HG02870 (cell line): ENCODE measurements around the gene RPUSD3.
"Not testable (repeated sequence)": the region's sequence is repeated elsewhere in the genome, so short reads cannot be mapped to it uniquely, and the experiment has no call there.

Experiments
- ATAC-seq: cut with Tn5 transposase; IDR thresholded peaks from one replicate; pipeline ENCODE4 v1.9.1; 2021; ENCODE audit warnings: mild to moderate bottlenecking, moderate library complexity; ENCODE audit not compliant: unreplicated experiment

RPUSD3 gene

DNA sequence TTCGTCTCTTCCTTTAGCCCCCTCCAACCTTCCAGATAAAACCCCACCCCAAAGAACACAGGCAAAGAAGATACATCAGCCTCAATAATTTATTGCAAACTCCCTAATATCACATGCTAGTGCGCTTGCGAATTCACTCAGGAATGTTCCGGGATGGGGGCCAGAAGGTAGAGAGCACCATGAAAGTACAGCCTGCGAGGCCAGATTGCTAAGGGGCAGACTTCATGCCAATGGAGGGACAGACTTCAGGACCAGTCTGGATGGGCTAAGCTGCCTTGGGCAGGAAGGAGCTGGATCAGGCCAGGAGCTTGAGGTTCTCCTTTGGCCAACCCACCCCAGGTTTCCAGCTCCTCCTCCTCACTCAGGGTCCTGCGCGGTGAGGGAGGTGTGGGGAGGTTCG lies 22.8 kb upstream of the RPUSD3 start:
- ATAC-seq = no peak

GRCh38 chr3:9865125-9865637 lies 21.4 kb upstream of the RPUSD3 start:
- not testable (repeated sequence) for ATAC-seq

DNA sequence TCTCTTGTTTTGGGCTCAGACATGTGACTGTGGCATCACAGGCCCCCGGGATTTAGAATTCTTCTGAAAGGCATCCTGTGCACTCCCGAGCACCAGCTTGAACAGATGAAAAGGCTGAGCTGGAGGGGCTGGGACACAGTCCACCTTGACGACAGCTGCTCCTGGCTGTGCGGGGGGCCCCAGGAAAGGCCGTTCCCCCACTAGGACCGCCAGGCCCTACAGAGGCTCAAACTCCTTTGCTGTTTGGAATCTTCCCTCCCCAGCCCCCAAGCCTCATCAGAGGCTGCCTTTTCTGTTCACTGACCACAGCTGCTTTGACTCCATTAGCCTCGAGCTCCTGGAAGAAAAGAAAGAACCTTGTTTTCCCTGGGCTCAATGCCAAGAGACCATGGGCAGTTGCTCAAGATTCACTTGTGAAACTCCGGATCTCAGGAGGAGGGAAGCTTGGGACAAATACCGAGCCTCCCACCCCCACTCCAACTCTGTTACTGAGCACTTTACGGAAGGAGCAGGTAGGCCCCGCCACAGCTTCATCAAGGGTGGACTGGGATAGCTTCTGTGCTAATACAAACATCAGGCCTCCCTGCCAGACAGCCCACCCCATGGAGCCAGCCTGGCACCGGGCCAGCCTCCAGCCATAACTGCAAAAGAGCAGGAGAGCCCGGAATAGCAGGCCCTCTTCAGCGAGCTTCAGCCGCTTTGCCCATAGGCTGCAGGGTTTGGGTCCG lies 20.6 kb upstream of the RPUSD3 start:
- no peak for ATAC-seq

GRCh38 chr3:9863058-9863772 lies 19.4 kb upstream of the RPUSD3 start:
- no peak for ATAC-seq

- ATAC-seq = no peak
Observed at GRCh38 chr3:9862391-9863057, 18.7 kb upstream of the RPUSD3 start.

GRCh38 chr3:9861626-9862130 lies 17.9 kb upstream of the RPUSD3 start:
- ATAC-seq = no peak

DNA sequence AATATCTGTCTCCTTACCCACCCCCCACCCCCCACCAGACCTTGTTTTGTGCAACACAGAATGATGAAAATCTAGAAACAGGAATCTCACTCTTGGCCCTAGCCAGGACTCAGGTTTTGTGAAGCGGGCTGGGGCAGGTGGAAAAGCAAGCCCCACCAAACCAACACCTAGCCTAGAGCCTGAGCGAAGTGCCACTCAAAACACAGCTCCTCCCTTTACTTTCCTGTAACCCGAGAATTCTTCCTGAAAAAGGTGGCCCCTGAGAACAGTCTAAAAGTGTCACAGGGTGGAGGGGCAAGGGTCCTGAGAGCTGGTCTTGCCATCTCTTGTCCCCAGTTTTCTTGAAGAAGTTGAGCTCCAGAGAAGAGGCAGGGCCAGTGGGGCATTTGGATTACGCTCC lies 17.4 kb upstream of the RPUSD3 start:
- no peak for ATAC-seq

DNA sequence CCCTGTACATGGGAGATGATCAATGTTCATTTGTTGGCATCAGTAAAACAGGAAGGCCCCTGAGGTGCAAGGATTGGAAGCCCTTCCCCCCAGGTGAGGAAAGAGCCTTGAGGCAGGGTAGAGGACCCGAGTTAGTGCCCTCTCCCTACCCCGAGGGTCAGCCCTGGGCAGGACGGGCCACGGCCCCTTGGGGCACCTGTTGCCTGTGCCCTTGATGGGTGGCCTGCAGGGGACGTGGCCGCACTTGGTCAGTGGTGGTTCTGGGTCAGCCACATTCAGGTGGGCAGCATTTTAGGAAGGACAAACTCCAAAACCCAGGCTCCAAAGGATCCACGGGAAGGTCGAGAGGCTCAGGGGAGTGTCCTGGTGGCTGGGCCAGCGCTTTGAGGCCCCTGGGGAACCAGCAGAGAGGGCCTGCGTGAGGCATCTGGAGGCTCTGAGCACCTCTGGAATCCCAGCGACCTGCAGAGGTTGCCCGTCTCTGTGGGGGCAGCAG lies 15.8 kb upstream of the RPUSD3 start:
- ATAC-seq = no peak

- no peak for ATAC-seq
Observed at GRCh38 chr3:9855594-9855993, 11.8 kb upstream of the RPUSD3 start.

- not testable (repeated sequence) for ATAC-seq
Observed at GRCh38 chr3:9854291-9854940, 10.6 kb upstream of the RPUSD3 start.

DNA sequence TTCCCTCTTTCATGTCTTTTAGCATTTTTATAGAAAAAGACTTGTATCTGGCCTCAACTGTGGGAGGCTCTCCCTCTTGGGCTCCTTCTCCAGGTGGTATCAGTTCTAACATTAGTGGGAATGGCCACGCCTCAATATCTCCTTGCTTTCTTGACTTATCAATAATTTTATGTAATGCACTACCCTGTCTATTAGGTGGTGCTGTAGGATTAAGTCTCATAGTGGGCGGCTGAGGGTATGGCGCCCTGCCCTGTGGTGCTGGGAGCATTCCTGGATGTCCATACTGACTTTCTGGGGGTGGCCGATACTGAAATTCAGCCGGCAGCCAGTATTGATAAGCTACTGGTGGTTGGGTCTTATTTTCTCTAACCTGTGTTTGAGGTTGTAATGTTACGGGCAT lies 8.7 kb upstream of the RPUSD3 start:
- ATAC-seq = no peak

GRCh38 chr3:9851926-9852325 lies 8.1 kb upstream of the RPUSD3 start:
- not testable (repeated sequence) for ATAC-seq

GRCh38 chr3:9851383-9851782 lies 7.6 kb upstream of the RPUSD3 start:
- not testable (repeated sequence) for ATAC-seq

DNA sequence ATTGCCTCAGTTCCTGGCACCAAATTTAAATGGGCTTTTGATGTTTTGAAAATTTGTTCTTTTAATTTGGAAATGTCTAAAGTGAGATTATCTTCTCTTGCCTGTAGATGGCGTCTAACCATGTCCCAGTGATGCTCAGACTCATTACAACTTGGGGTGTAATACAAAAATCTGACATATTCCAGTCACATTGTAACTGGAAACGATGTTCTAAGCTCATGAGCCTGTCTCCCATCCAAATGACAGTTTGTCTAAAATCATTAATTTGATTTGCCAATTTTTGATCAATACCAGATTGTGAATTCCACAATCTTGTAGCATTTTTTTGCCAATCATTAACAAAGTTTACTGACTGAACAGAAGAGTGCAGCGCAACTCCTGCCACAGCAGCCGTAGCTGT lies 5.1 kb upstream of the RPUSD3 start:
- ATAC-seq = not testable (repeated sequence)

- ATAC-seq = not testable (repeated sequence)
Observed at GRCh38 chr3:9847870-9848269, 4.1 kb upstream of the RPUSD3 start.

- ATAC-seq = no peak
Observed at GRCh38 chr3:9846931-9847488, 3.2 kb upstream of the RPUSD3 start.

- no peak for ATAC-seq
Observed at GRCh38 chr3:9846231-9846630, 2.4 kb upstream of the RPUSD3 start.

GRCh38 chr3:9841015-9841414 lies 2.8 kb downstream of the RPUSD3 start:
- no peak for ATAC-seq

DNA sequence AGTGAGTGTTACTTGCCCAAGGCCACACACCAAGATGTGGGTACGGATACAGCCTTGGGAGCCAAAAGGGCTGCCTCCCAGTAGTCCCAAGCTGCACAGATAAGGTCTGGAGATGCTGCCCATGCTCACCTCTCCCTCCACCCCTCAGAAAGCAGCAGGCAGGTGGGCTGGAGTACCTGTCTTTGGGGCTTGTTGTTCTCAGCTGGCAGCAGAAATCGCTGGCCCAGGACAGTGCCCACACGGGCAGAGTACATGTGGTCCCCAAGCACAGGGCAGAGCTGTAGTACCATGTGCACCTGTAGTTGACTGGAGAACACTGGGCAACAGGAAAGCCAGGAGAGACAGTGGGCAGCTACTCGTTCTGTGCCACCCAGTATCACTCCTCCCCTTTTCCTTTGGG lies 5.0 kb downstream of the RPUSD3 start:
- no peak for ATAC-seq
